Esophagus squamous epithelium (tissue), 5 donors: ENCODE measurements around the gene FAM174C. TPM values are rescaled to one million over a fixed set of nuclear protein-coding genes. Genes with fewer than 3 reads are reported as not detected.

Source experiments
- DNase-seq: peaks from one replicate; lab custom pipeline; 2025; lab: John Stamatoyannopoulos, UW
- H3K27ac ChIP-seq, 4 donors: fragments of 200-600 bp; sonication (generic); one replicate each; pipeline ENCODE4 v1.5.1; 2016 to 2019; ENCODE audit warnings: mild to moderate bottlenecking in 1 of 4
- H3K27me3 ChIP-seq, 4 donors: fragments of 200-600 bp; sonication (generic); 1 replicate in 3 of 4; 2 replicates in 1 of 4; pipeline versions ENCODE4 v1.5.1 to v1.6.0; 2017 to 2021; ENCODE audit warnings: antibody characterized with exemption in 1 of 4
- H3K36me3 ChIP-seq, 3 donors: fragments of 200-600 bp; sonication (generic); one replicate each; pipeline ENCODE4 v1.5.1; 2016 to 2019
- H3K4me1 ChIP-seq, 3 donors: fragments of 200-600 bp; sonication (generic); one replicate each; pipeline ENCODE4 v1.5.1; 2017 to 2019
- H3K4me3 ChIP-seq, 4 donors: fragments of 200-600 bp; sonication (generic); 1 replicate in 3 of 4; 2 replicates in 1 of 4; pipeline ENCODE4 v1.5.1; 2016 to 2019; ENCODE audit warnings: mild to moderate bottlenecking in 2 of 4, moderate library complexity in 1 of 4
- H3K9me3 ChIP-seq, 3 donors: fragments of 200-600 bp; sonication (generic); one replicate each; pipeline ENCODE4 v1.5.1; 2016 to 2019
- CTCF ChIP-seq, 6 experiments: fragments of 450-650 bp in 4 of 6; fragments of 200-600 bp in 2 of 6; sonication (generic) in 2 of 6; IDR thresholded peaks; one replicate each; pipeline ENCODE4 v1.5.1; 2016 to 2019; ENCODE audit warnings: antibody characterized with exemption in 6 of 6, mild to moderate bottlenecking in 4 of 6, moderate library complexity in 4 of 6
- POLR2A ChIP-seq, 4 donors: fragments of 450-650 bp; IDR thresholded peaks; one replicate each; pipeline ENCODE4 v1.6.1; 2017; ENCODE audit warnings: antibody characterized with exemption in 4 of 4, mild to moderate bottlenecking in 4 of 4, moderate library complexity in 3 of 4
- WGBS, 2 donors: methylation state at CpG; one replicate each; pipeline ENCODE4 v1.1.5; 2018; 5-methylcytosine and 5-hydroxymethylcytosine counted together
- intact Hi-C: fragments of 100-400 bp; cut with DNase I; formaldehyde crosslinking; loops from one replicate; pipeline ENCODE4 v1.15.0; 2022
- total RNA-seq, 4 donors: library from RNA; depleted of rRNA; stranded (reverse); fragments of >200 nt; gene quantifications; one replicate each; pipeline ENCODE4 v1.1.0, GENCODE V29; 2016
- donor health status: DM: yes; HTN: yes; CAD: no.

FAM174C gene
- total RNA-seq, 4 donors from 2014 or later = 31.5 to 69.8 (median 50.5) TPM

GRCh38 chr19:1283207-1283916 is 8.0 kb downstream of the FAM174C start:
- Histone ChIP-seq H3K27ac (peak overlapping the region in 2 of 4 donors; percentile 60 to 72), H3K4me1 (peaks cover 7 to 59% (median 22%) of the 10 kb centered on the region in 3 donors), H3K9me3 (no peaks in the 10 kb centered on the region), H3K4me3 (no peak overlapping the region), H3K36me3 (peaks cover 0 to 15% (median 3%) of the 10 kb centered on the region in 3 donors), H3K27me3 (peaks cover 15 to 56% (median 21%) of the 10 kb centered on the region in 4 donors)
- no peak for DNase-seq
- WGBS, 2 donors = 50 to 70% methylated on average over 2 to 8 of the region's 29 CpGs
- TF ChIP-seq CTCF (IDR thresholded peaks at IDR 0.05) = no peak
- TF ChIP-seq POLR2A (IDR thresholded peaks at IDR 0.05) = no peak
- intact Hi-C loops = loop anchor here (10.0 kb wide), 1 partner anchor 171 kb away; the partner anchor contains the start of gene APC2

GRCh38 chr19:1283917-1284292 is 8.6 kb downstream of the FAM174C start:
- Histone ChIP-seq H3K36me3 (peaks cover 0 to 10% (median 3%) of the 10 kb centered on the region in 3 donors), H3K27ac (peak overlapping the region in 3 of 4 donors; percentile 60 to 72 (median 64)), H3K9me3 (no peaks in the 10 kb centered on the region), H3K4me3 (no peak overlapping the region), H3K4me1 (peaks cover 7 to 59% (median 22%) of the 10 kb centered on the region in 3 donors), H3K27me3 (peaks cover 15 to 62% (median 22%) of the 10 kb centered on the region in 4 donors)
- TF ChIP-seq CTCF (IDR thresholded peaks at IDR 0.05) (no peak), POLR2A (IDR thresholded peaks at IDR 0.05) (no peak)
- DNase-seq = no peak
- intact Hi-C loops = loop anchor here (10.0 kb wide), 1 partner anchor 171 kb away; the partner anchor contains the start of gene APC2
- no CpG with 5 or more reads among the region's 12 CpGs for WGBS, 2 donors

DNA sequence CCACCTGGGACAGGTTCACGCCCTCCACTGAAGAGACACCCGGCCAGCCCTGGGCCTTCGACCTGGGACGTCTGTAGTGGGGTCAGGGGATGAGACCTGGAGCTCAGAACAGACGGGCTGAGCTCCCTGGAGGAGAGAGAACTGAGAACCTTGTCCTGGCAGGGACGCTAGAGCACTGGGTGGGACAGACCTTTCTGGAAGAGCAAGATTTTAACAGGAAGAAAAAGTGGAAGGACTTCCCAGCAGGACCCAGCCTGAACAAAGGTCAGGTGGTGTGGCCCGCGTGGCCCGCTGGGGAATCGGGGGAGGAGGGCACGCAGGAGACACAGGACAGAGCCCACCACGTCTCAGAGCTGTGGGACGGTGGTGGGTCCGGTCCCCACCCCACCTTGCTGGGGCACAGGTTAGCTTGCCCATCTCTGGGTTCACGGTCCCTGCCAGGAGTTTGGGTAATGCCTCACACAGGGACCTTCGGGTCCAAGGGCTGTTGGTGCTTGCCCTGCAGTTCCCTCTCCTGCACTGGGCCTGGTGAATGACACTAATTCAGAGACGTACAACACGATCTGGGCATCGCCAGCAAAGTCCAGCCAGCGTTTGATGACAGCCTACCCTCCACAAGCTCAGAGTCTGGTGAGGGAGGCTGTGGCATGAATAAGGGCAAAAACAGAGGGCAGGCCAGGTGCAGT is 9.1 kb downstream of the FAM174C start:
- H3K4me3 ChIP-seq = no peak overlapping the region
- no peak for DNase-seq
- intact Hi-C loops = loop anchor here (10.0 kb wide), 1 partner anchor 170 kb away; the partner anchor contains the start of gene APC2
- 40 to 41% methylated on average over 12 to 14 of the region's 20 CpGs for WGBS, 2 donors
- H3K9me3 ChIP-seq = no peaks in the 10 kb centered on the region
- H3K27me3 ChIP-seq = peaks cover 15 to 67% (median 22%) of the 10 kb centered on the region in 4 donors
- H3K36me3 ChIP-seq = peaks cover 0 to 4% (median under 1%) of the 10 kb centered on the region in 3 donors
- peaks cover 7 to 58% (median 22%) of the 10 kb centered on the region in 3 donors for H3K4me1 ChIP-seq
- TF ChIP-seq CTCF (IDR thresholded peaks at IDR 0.05) = no peak
- TF ChIP-seq POLR2A (IDR thresholded peaks at IDR 0.05) = no peak
- H3K27ac ChIP-seq = peak overlapping the region; percentile 5 to 72 (median 62)

DNA sequence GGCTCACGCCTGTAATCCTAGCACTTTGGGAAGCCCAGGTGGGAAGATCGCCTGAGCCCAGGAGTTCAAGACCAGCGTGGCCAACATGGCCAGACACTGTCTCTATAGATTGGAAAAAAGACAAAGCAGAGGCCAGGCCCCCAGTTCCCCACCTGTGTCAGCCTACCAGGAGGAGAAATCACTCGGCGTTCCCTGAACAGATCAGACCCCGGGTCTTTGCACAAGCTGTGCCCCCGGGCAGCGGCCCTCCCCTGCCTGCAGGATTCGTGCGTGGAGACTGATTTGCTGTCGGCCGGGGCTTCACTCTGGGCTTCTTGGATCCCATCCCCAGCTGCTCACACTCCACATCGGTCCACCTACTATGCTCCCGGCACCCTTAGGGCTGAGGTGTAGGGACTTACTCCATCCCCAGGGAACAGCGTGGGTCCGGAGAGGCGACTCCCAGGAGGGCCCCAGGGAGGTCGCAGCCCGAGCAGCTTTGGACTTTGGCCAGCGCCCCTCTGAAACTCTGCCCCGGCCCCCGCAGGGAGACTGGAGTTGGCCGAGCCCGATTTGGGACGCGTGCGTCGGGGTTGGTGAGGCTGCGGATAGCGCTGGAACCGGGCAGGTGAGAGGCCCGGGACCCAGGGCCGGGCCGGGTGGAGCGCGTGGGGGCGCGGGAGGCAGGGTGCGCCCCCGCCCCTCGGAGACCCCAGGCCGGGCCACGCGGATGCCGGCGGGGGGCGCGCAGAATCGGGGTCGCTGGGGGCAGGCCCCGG is 9.8 kb downstream of the FAM174C start:
- peaks cover 7 to 51% (median 22%) of the 10 kb centered on the region in 3 donors for H3K4me1 ChIP-seq
- intact Hi-C loops = loop anchor here (10.0 kb wide), 1 partner anchor 170 kb away; the partner anchor contains the start of gene APC2
- H3K27ac ChIP-seq = peak overlapping the region; percentile 5 to 72 (median 62)
- H3K36me3 ChIP-seq = no peaks in the 10 kb centered on the region
- no peaks in the 10 kb centered on the region for H3K9me3 ChIP-seq
- peak overlapping the region in 1 of 4 donors; percentile 57 for H3K4me3 ChIP-seq
- DNase-seq = no peak
- WGBS, 2 donors = 67 to 100% methylated on average over 1 to 8 of the region's 51 CpGs
- TF ChIP-seq POLR2A (IDR thresholded peaks at IDR 0.05) (no peak), CTCF (IDR thresholded peaks at IDR 0.05) (no peak)
- peaks cover 15 to 74% (median 23%) of the 10 kb centered on the region in 4 donors for H3K27me3 ChIP-seq
